GM18519 (cell line): Measurements from ENCODE around the gene DCTN5.
"Not testable (repeated sequence)": the region's sequence is repeated elsewhere in the genome, so short reads cannot be mapped to it uniquely, and the experiment has no call there.

Experiments used
- ATAC-seq: cut with Tn5 transposase; IDR thresholded peaks from one replicate; pipeline ENCODE4 v1.9.1; 2021; ENCODE audit warnings: mild to moderate bottlenecking, moderate library complexity; ENCODE audit not compliant: unreplicated experiment, low FRiP score

The DCTN5 gene

DNA sequence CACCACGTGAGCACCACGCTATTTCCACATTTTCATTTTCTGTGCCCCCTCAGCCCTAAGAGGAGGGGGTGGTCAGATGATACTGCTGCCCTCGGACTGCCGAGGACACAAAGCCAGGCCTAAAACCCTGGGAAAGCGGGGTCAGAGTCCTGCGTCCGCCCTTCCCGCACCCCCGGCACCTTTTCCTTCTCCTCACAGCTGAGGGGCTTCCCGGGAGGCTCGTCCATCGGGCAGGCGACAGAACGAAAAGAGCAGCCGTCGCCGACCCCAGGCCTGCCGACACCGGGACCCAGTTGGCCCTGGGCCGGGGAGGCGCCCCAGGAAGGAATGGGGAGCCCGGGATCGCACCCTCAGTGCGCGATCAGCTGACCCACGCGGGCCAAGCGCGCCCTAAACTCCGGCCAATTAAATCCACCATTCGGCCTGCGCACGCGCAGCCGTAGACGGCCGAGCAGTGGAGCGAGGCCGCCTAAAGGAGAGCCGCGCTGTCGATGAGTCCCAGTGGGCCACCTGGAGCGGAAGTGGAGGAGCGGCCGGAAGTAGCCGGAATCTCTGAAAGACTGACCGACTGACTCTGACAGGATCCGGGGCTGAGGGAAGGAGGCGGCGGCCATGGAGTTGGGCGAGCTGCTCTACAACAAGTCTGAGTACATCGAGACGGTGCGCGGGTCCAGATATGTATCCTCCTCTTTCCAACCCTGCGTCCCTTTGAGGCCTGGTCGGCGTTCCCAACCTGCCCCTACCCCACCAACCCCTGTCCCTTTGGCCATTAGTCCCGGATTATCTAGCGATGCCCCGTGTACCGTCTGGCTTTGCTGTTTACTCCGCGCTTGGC, at the start of gene DCTN5, which contains the start of gene PALB2:
Gene DCTN5 (plus strand): TSS at position 536 of the 835 bp plus-strand sequence. CDS start 77 bp downstream, at position 613.
Gene PALB2 (minus strand): TSS at position 380 of the 835 bp plus-strand sequence. CDS start 153 bp downstream, at position 227.
- peak; percentile 93 for ATAC-seq

DNA sequence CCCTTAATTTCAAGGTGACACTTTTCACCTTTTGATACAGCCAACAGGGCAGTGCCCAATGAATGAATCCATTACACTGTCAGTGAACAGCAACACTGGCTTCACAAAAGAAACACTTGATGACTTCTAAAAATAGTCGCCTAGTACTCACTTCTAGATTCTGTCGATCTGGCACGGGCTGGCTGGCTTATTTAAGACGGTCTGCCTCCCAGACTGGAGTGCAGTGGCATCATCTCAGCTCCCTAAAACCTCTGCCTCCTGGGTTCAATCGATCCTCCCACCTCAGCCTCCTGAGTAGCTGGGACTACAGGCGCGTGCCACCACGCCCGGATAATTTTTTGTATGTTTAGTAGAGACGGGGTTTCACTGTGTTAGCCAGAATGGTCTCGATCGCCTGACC, 47.1 kb upstream of the DCTN5 start:
- no peak for ATAC-seq

DNA sequence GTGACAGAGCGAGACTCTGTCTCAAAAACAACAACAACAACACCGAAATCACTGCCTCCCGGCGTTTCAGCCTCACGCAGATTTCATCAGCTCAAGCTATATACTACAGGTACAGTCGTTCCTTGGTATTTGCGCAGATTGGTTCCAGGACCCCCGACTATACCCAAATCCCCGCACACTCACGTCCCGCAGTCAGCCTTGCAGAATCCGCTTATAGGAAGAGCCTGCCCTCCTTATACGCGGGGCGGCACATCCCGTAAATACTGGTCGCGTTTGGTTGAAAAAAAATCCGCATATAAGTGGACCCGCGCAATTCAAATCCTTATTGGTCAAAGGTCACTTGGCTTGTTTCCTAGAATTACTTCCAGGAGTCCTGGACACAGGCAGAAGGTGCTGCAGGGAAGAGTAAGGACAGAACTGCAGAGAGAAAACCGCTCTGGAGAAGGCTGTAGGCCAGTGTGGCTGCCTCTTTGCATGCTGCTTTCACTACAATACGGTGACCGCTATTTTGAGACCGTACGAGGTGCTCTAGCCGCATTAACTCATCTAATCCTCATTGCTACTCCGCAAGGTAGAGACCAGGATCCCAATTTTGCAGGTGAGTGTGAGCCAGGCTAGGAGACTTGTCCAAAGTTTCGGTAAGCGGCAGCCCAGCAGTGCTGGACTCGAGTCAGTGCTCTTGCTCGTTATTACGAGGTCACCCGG, 45.9 kb upstream of the DCTN5 start:
- ATAC-seq = no peak

DNA sequence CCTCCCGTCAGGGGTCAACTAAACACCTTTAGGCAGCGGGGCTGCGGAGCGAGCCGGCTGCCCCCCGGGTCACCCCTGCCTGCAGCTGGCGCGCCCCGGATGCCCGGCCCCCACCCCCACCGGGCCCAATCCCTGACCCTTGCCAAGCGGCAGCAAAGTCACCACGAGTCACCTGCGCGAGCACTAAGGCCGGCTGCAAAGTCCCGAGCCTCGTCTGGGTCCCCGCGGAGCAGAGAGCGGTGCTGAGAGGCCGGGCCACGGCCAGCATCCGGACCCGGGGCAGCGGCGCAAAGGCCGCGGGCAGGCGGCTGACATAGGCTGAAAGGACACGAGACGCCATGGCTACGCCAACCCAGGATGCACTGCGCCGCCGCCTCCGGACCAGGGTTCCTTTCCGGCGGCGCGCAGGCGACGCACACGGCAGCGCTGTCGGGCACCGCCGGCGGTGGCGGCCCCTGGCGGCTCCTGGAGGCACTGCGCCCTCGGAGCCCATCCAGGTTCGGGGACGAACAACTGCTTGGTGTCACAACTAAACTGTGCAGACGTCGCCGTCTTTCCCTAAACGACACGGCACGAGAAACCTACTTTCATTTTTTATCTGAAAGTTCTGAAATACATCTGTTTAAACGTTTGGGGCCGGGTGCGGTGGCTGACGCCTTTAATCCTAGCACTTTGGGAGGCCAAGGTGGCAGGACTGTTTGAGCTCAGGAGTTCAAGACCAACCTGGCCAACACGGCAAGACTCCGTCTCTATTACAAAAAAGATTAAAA, 45.1 kb upstream of the DCTN5 start, which contains the start of gene NDUFAB1:
Gene NDUFAB1 (minus strand): TSS at position 366 of the 770 bp plus-strand sequence. CDS start 26 bp downstream, at position 340.
- peak; percentile 80 for ATAC-seq

DNA sequence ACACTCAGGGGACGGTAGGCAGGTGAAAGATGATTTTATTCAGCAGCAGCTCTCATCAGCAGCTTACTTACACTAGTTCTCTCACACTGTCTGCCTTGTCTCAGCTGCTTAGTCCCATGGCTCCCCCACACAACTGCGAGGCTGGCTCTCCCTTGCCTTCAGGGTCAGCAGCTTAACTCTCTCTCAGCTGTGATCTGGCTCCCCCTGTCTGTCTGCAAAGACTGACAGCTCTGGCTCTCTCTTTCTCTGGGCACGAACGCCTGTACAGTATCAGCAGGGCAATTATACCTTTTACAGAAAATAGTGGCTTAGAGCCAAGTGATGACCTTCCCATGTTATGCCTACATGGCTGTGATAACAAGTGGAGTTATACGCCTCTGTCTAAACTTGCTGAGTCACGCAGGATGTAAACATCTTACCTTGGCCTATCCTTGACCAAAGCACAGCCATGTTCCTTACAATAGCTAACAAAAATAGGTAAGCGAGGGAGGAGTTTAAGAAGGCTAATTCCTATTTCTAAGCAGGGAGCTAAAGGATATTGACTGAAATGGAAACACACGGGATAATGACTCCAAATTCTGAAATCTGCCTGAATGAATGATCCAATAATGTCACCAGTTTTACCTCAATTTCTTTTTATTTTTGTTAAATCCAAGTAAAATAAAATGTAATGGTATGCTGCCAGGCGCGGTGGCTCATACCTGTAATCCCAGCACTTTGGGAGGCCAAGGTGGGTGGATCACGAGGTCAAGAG, 44.1 kb upstream of the DCTN5 start:
- no peak for ATAC-seq

DNA sequence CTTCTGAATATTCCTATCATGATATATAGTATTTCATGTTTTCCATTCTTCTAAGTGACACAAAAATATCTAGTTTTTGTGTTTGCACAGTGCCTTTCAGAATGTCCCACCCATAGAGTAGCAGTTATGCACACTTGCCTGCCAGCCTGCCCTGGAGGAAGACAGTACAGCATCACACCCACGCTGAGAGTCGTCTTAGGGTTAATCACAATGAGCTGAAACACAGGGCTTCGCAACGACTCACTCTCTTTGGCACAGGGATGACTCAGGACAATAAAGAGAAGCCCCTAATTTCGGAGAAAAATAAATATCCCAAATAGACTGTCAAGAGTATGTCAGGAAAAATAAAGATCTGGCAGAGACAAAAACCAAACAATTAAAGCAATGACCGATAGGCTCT, 33.5 kb upstream of the DCTN5 start:
- ATAC-seq = no peak

DNA sequence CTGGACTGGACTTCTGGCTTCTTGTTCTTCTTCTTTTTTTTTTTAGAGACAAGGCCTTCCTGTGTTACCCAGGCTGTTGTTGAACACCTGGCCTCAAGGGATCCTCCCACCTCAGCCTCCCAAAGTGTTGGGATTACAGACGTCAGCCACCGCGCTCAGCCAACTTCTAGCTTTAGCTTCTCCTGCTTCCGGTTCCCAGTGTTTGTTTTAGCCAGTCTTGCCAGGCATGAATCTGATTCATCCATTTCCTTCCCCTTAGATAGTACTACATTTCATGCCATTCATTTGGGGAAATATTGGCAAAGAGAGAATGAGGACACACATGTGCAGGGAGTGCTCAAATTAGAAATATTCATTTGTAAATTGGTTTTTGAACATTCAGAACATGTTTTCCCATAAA, 33.1 kb upstream of the DCTN5 start:
- ATAC-seq = no peak

DNA sequence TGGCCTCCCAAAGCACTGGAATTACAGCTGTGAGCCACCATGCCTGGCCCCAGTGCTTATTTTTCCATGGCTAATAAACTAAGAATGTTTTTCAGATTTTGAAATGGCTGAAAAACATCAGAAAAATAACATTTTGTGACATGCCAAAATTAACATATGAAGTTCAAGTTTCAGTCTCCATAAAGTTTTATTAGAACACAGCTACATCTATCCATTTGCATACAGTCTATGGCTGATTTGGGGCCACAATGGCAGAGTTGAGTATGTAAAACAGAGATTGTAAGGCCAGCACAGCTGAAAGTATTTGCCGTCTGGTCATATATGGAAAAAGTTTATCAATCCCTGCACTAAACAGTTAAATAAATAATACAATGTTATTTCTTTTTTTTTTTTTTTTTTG, 31.3 kb upstream of the DCTN5 start:
- no peak for ATAC-seq

DNA sequence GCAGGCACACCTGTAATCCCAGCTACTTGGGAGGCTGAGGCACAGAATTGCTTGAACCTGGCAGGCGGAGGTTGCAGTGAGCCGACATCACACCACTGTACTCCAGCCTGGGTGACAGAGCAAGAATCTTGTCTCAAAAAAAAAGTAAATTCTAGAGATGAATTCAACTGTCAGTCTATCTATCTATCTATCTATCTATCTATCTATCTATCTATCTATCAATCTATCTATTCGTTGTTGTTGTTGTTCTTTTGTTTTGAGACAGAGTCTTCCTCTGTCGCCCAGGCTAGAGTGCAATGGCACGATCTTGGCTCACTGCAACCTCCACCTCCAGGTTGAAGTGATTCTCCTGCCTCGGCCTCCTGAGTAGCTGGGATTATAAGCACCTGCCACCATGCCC, 30.4 kb upstream of the DCTN5 start:
- not testable (repeated sequence) for ATAC-seq

DNA sequence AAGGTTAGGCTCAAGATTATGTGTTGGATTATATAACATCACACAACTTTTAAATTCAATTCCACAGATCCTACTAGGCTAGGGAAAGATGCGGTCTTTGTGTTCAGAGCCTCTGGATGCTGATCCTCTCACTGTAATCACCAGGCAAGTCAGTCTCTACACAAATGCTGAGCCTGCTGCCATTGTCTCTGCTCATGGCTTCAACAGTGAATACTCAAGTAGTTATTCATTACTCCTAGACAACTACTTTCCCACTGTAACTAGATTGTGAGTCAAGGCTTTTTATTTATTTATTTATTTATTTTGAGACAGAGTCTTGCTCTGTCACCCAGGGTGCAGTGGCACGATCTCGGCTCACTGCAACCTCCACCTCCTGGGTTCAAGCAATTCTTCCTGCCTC, 29.3 kb upstream of the DCTN5 start:
- ATAC-seq = no peak

DNA sequence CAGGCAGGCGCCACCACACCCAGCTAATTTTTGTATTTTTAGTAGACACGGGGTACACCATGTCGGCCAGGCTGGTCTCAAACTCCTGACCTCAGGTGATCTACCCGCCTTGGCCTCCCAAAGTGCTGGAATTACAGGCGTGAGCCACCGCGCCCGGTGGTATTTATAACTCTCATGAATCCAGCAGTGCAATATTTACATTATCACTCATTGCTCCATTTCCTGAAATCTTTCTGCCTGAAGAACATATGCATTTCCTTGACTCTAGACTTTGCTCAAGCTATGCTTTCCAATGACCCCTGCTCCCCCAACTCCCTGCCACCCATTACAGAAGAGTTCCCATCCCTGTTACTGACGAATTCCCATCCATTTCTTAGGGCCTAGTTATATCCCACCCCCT, 25.5 kb upstream of the DCTN5 start:
- no peak for ATAC-seq

DNA sequence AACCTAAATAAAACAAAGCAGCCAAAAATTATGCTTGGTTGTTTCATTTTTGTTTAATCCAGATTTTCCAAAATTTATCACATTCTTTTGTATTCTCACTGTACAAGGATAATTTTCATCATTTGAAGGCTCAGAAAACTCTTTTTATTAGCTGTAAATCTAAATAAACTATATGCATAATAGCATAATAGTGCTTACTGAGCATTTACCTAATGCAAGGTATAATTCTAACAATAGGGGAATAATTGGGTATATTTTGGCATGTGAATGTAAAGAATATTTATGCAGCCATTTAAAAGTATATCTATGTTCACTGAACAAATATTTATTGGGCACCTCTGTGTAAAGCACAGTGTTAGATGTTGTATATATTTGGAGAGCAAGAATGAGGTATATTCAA, 17.2 kb upstream of the DCTN5 start:
- no peak for ATAC-seq

DNA sequence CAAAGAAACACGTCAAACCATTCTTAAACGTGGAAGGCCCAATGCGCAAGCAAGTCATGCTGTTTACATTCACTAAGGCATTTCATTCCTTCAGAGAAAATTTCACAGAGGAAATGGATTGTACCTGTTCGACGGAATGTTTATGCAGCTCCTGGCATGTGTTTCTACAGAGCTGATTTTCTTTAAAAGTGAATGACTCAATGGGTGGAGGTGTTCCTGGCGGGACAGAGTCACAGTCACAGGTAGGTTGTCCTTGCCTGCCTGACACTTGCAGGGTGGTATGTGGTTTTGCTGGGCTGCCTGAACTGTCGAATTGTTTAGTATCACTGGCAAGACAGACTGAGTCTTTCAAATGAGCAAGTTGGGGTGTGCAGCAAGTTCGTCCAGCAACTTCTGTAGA, 11.8 kb upstream of the DCTN5 start:
- no peak for ATAC-seq

DNA sequence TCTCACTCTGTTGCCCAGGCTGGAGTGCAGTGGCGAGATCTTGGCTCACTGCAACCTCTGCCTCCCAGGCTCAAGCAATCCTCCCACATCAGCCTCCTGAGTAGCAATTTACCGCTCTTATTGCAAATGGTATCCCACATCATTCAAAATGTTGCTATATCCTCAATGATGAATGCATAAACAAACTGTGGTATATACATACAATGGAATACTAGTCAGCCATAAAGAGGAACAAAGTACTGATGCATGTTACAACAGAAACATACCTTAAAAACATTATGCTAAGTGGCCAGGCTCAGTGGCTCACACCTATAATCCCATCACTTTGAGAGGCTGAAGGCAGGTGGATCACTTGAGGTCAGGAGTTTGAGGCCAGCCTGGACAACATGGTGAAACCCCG, 9.4 kb upstream of the DCTN5 start:
- not testable (repeated sequence) for ATAC-seq

DNA sequence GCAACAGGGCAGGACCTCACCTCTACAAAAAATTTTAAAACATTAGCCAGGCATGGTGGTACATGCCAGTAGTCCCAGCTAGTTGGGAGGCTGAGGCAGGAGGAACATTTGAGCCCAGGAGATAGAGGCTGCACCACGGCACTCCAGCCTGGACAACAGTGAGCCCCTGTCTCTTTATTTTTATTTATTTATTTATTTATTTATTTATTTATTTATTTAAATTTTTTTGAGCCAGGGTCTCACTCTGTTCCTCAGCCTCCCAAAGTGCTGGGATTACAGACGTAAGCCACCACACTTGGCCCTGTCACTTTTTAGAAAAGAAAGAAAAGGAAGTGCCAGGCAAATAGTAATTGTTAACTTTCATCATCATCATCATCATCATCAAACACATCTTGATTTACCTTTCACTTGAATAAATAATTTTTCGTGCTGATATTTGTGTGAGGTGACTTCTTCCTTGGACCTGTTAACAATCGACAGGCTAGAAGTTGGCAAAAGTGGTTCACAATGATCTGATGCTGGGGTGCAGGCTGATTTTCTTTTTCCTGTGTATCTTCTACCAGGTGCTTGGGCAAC, 6.7 kb upstream of the DCTN5 start:
- ATAC-seq = no peak

DNA sequence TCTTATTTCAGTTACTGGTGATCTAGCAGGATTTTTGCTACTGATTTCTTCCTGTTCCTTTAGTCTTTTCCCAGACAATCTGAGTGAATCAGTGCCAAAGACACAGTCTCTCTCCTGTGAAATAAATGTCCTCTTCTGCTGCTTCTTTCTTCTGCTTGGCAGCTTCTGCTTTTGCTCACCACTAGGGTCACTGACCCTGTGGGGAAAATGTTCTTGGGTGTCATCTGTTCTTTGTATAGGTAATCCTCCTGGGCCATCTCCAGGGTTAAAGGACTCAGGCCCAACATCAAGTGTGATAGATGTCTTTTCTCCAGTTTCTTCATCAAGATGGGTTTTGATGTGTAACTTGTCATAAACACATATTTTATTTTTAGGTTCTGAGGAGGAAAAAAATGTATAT, 5.3 kb upstream of the DCTN5 start:
- no peak for ATAC-seq

DNA sequence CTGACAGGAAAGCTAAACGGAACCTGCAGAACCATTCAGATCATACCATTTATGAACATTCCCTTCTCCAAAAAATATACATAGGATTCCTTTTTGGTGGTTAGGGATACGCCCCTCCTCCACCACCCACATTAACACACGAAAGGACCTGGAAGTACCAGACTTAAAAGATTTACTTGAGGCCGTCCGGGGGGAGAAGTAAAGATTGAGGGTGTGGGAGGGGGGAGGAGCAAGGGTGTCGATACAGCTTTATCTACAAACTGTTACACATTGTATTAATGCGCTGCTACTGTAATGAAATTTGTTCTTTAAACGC, 693 bp upstream of the DCTN5 start:
- no peak for ATAC-seq

DNA sequence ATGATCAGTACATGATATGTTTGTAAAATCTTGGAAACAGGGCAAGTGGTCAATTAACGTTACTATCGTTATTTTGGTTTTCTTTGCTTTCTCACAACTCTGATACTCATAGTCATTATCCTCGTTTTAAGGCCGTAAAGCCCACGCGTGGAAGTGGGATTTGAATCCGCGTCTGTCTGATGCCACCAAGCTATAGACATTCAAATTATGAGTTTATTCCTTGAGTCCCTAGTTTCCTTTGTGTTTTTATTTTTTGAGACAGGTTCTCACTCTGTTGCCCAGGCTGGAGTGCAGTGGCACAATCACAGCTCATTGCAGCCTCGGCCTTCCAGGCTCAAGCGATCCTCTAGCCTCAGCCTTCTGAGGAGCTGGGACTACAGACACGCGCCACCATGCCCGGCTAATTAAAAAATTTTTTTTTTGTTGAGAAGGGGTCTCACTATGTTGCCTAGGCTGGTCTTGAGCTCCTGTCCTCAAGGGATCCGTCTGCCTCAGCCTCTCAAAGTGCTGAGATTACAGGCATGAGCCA, 1.0 kb downstream of the DCTN5 start:
- no peak for ATAC-seq

DNA sequence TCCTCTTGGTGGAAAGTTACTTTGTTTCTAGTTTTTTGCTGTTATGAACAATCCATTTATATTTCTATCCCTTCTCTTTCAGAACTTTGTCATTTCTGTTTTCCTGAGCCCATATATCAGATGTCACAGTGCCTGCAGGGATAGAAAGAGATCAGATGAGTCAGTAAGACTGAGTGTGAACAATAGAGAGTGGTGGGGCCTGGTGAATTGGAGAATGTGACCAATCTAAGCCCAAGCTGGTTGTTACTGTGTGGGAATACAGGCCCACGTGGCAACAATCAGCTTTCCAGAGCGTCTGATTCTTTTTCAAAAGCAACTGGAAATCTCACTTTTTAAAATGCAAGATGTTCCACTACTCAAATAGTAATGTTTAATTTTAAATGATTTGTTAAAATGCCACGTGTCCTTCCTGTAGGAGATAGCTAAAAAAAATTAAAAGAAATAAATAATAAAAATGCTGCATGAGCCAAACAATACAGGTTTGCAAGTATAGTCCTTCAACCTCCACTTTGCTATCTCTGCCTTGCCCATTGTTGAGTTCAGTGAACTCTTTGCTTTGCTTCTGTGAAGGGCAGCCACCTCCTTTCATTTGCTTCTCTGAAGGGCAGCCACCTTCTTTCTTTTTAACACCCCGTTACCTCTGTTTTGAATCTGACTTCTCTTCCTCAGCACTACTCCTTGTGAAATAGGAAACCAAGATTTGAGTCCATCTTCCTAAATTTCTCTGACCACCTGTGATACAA, 9.6 kb downstream of the DCTN5 start:
- ATAC-seq = no peak
